K562 (cell line): ENCODE results near the gene ADORA3. TPM values are rescaled to one million over a fixed set of nuclear protein-coding genes. Genes with fewer than 3 reads are reported as not detected.

Experiments used
- ATF1 ChIP-seq, 2 experiments: fragments of 450-650 bp in 1 of 2; IDR thresholded peaks; 2 replicates each; pipeline ENCODE4 v1.6.1; 2016; ENCODE audit warnings: missing compliant biosample characterization in 1 of 2, missing genetic modification characterization in 1 of 2
- BCOR ChIP-seq: fragments of 450-650 bp; IDR thresholded peaks from 2 replicates; pipeline ENCODE4 v1.6.1; 2016
- BRD9 ChIP-seq: fragments of 450-650 bp; IDR thresholded peaks from 2 replicates; pipeline ENCODE4 v1.6.1; 2018; ENCODE audit warnings: low read depth; ENCODE audit not compliant: partially characterized antibody
- CEBPG ChIP-seq, 3 experiments: fragments of 200-800 bp in 1 of 3; sonication (Bioruptor generic) in 1 of 3; sonication (generic) in 1 of 3; formaldehyde crosslinking in 1 of 3; IDR thresholded peaks in 2 of 3; conservative IDR thresholded peaks in 1 of 3; 2 replicates each; pipeline versions ENCODE4 v1.6.1 to v1.8.0; 2016 to 2022; ENCODE audit warnings: missing compliant biosample characterization in 2 of 3, missing genetic modification characterization in 2 of 3, mild to moderate bottlenecking in 1 of 3, missing genetic modification reagents in 1 of 3
- DLX4 ChIP-seq: fragments of 250-450 bp; sonication (Bioruptor Pico); IDR thresholded peaks from 2 replicates; pipeline ENCODE4 v1.6.1; 2021; ENCODE audit warnings: mild to moderate bottlenecking
- ELF1 ChIP-seq: fragments of 200-800 bp; sonication (Bioruptor generic); IDR thresholded peaks from 2 replicates; pipeline ENCODE4 v1.6.1; 2016; ENCODE audit warnings: missing genetic modification characterization, missing compliant biosample characterization
- ESRRA ChIP-seq: fragments of 450-650 bp; IDR thresholded peaks from 2 replicates; pipeline ENCODE4 v1.6.1; 2014; ENCODE audit warnings: low read depth, mild to moderate bottlenecking, moderate library complexity, borderline replicate concordance
- GATAD2A ChIP-seq: fragments of 450-650 bp; IDR thresholded peaks from 2 replicates; pipeline ENCODE4 v1.6.1; 2017
- KLF6 ChIP-seq: fragments of 250-450 bp; sonication (Bioruptor Pico); IDR thresholded peaks from 2 replicates; pipeline ENCODE4 v1.4.0; 2020; ENCODE audit warnings: mild to moderate bottlenecking, moderate library complexity, borderline replicate concordance
- MAFG ChIP-seq: fragments of 450-650 bp; conservative IDR thresholded peaks from 2 replicates; pipeline ENCODE4 v1.6.1; 2016; ENCODE audit warnings: missing genetic modification characterization, missing compliant biosample characterization
- NCOR1 ChIP-seq: fragments of 450-650 bp; IDR thresholded peaks from 2 replicates; pipeline ENCODE4 v1.6.1; 2016; ENCODE audit warnings: mild to moderate bottlenecking, moderate library complexity
- NELFE ChIP-seq: IDR thresholded peaks from 2 replicates; pipeline ENCODE4 v1.6.1; 2011; ENCODE audit warnings: mild to moderate bottlenecking; ENCODE audit not compliant: insufficient read depth, insufficient read length
- NFIC ChIP-seq: fragments of 450-650 bp; IDR thresholded peaks from 2 replicates; pipeline ENCODE4 v1.6.1; 2017; ENCODE audit warnings: mild to moderate bottlenecking, inconsistent platforms
- PHB2 ChIP-seq: fragments of 450-650 bp; IDR thresholded peaks from 2 replicates; pipeline ENCODE4 v1.6.1; 2017; ENCODE audit warnings: low read depth
- POLR2A ChIP-seq: fragments of 450-650 bp; conservative IDR thresholded peaks from 2 replicates; pipeline ENCODE4 v1.6.1; 2016
- PRMT5 ChIP-seq: sonication (generic); formaldehyde crosslinking; IDR thresholded peaks from 2 replicates; pipeline ENCODE4 v1.5.0; 2020; ENCODE audit warnings: missing genetic modification reagents
- PTRF ChIP-seq: fragments of 450-650 bp; IDR thresholded peaks from 2 replicates; pipeline ENCODE4 v1.6.1; 2016; ENCODE audit warnings: mild to moderate bottlenecking, missing genetic modification characterization, missing compliant biosample characterization
- PTTG1 ChIP-seq: fragments of 450-650 bp; IDR thresholded peaks from 2 replicates; pipeline ENCODE4 v1.6.1; 2016; ENCODE audit warnings: low read depth, mild to moderate bottlenecking, missing genetic modification characterization, missing compliant biosample characterization
- SLC30A9 ChIP-seq: fragments of 250-450 bp; sonication (Bioruptor Pico); IDR thresholded peaks from 2 replicates; pipeline ENCODE4 v1.8.0; 2022; ENCODE audit warnings: mild to moderate bottlenecking, moderate library complexity
- SOX6 ChIP-seq: fragments of 450-650 bp; IDR thresholded peaks from 2 replicates; pipeline ENCODE4 v1.6.1; 2014; ENCODE audit warnings: mild to moderate bottlenecking
- SRSF3 ChIP-seq: fragments of 200-400 bp; formaldehyde crosslinking; IDR thresholded peaks from 2 replicates; pipeline ENCODE4 v1.6.1; 2016; ENCODE audit warnings: mild to moderate bottlenecking, low read length, moderate library complexity; ENCODE audit not compliant: insufficient read depth
- TAF9B ChIP-seq: fragments of 450-650 bp; IDR thresholded peaks from 2 replicates; pipeline ENCODE4 v1.6.1; 2018; ENCODE audit warnings: mild to moderate bottlenecking; ENCODE audit not compliant: partially characterized antibody
- THRAP3 ChIP-seq: fragments of 450-650 bp; IDR thresholded peaks from 2 replicates; pipeline ENCODE4 v1.6.1; 2016; ENCODE audit warnings: mild to moderate bottlenecking, inconsistent platforms, borderline replicate concordance
- ZNF143 ChIP-seq: sonication (generic); formaldehyde crosslinking; IDR thresholded peaks from 2 replicates; pipeline ENCODE4 v1.9.0; 2022; ENCODE audit warnings: mild to moderate bottlenecking, missing genetic modification reagents
- ZNF24 ChIP-seq: fragments of 450-650 bp; IDR thresholded peaks from 2 replicates; pipeline ENCODE4 v1.6.1; 2016
- ZNF354B ChIP-seq: fragments of 250-450 bp; sonication (Bioruptor Pico); IDR thresholded peaks from 2 replicates; pipeline ENCODE4 v1.4.0; 2020
- ZNF431 ChIP-seq: sonication (generic); formaldehyde crosslinking; IDR thresholded peaks from 2 replicates; pipeline ENCODE4 v1.8.0; 2022; ENCODE audit warnings: mild to moderate bottlenecking, missing genetic modification reagents
- ZNF592 ChIP-seq: fragments of 450-650 bp; IDR thresholded peaks from 2 replicates; pipeline ENCODE4 v1.6.1; 2017; ENCODE audit warnings: antibody characterized with exemption, mild to moderate bottlenecking
- polyA plus RNA-seq, 8 experiments: library from polyadenylated mRNA; depleted of rRNA in 4 of 8; stranded (reverse) in 5 of 8; unstranded in 3 of 8; fragments of >200 nt; fragmentation: Nextera tagmentation in 2 of 8; fragmentation: Illumina TruSeq in 1 of 8; extraction: Ambion mirVana in 2 of 8; extraction: Trizol in 1 of 8; gene quantifications; 2 replicates each; pipeline versions ENCODE4 v1.2.1 to v1.2.3, GENCODE V29; 2011 to 2014; ENCODE audit warnings: inconsistent platforms in 1 of 8, missing spikeins in 1 of 8
- total RNA-seq, 7 experiments: library from RNA; depleted of rRNA in 6 of 7; stranded (reverse); fragments of >200 nt in 6 of 7; fragmentation: Illumina TruSeq in 2 of 7; extraction: Trizol in 2 of 7; gene quantifications; 2 replicates each; pipeline versions ENCODE4 v1.2.1 to v1.2.3, GENCODE V29; 2011 to 2021; ENCODE audit warnings: low replicate concordance in 1 of 7

ADORA3 gene
- total and polyA plus RNA-seq, 9 of the 15 experiments (the other 6 are each of a cell fraction or from before 2014, with no cell fraction given) = 0.09 to 0.35 (median 0.16) TPM; not detected in 3

GRCh38 chr1:111507411-111508201, 4.2 kb upstream of the ADORA3 start (continued):
- TF ChIP-seq ATF1 (CRISPR knock-in tag; IDR thresholded peaks at IDR 0.05) (no peak), ATF1 (tag; IDR thresholded peaks at IDR 0.05) (no peak; the same call in 1 of the 2 replicates), THRAP3 (0 out of 2 replicates have a peak, but pooled peaks have one; percentile 68), CEBPG (CRISPR knock-in tag; IDR thresholded peaks at IDR 0.05) (no peak), CEBPG (tag; conservative IDR thresholded peaks at IDR 0.05 in 1 of 2, IDR thresholded peaks at IDR 0.05 in 1 of 2) (no peak), NCOR1 (peak; percentile 11; the same call in 1 of the 2 replicates), SLC30A9 (no peak), BRD9 (no peak), ZNF592 (peak; percentile 88), DLX4 (CRISPR knock-in tag) (no peak), NELFE (no peak), BCOR (no peak), MAFG (no peak), PTTG1 (no peak), NFIC (no peak; the same call in 1 of the 2 replicates), POLR2A (no peak; the same call in 1 of the 2 replicates), ZNF24 (no peak; the same call in 1 of the 2 replicates), ELF1 (peak; percentile 59), SRSF3 (no peak), SOX6 (no peak), PTRF (tag) (no peak), TAF9B (no peak), ZNF354B (CRISPR knock-in tag) (no peak), KLF6 (0 out of 2 replicates have a peak, but pooled peaks have one; percentile 1), PRMT5 (CRISPR knock-in tag) (no peak), ZNF143 (CRISPR knock-in tag) (no peak), GATAD2A (no peak), ESRRA (peak; percentile 71), PHB2 (no peak), ZNF431 (CRISPR knock-in tag) (no peak)
